ENCODE measurements around the gene SETX. TPM values are rescaled to one million over a fixed set of nuclear protein-coding genes. Genes with fewer than 3 reads are reported as not detected.

SETX gene
- total and polyA plus RNA-seq, 12 donors = 16.9 to 35.1 (median 27.4) TPM

DNA sequence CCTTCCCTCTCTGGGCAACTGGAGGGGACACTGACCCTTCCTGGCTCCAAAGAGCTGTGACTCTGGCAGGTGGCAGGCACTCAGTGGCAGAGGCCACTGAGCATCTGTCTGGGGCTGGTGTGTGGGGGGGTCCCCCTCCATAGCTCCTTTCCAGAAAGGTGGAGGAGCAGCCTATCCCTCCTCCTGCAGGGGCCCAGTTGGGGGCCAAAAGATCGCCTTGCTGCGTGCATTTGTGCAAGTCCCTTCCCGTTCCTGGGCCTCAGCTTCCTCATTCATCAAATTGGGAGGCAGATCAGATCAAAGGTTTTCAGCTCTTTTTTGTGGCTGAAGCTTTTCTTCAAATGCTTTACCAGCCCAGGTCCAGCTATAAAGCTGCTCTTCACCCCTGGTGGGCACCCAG lies 115.3 kb downstream of the SETX start:
- intact Hi-C loops (cut with DNase I) = loop anchor here in 8 of 10 donors (5.0 to 10.0 kb wide), 7 partner anchors 65 to 477 kb away; no protein-coding TSS in a partner anchor
- Histone ChIP-seq H3K9me3 (no peaks in the 10 kb centered on the region), H3K27ac (peak overlapping the region in 1 of 10 donors; percentile 40), H3K36me3 (no peaks in the 10 kb centered on the region), H3K27me3 (peaks cover 0 to 12% (median 4%) of the 10 kb centered on the region in 7 donors), H3K4me3 (no peak overlapping the region), H3K4me1 (peaks cover 3 to 47% (median 19%) of the 10 kb centered on the region in 9 donors)
- 61 to 68% methylated on average over 3 of the region's 3 CpGs for WGBS, 2 donors
- no peak for DNase-seq
- no peak for ATAC-seq
- TF ChIP-seq CTCF (IDR thresholded peaks at IDR 0.05) = no peak

DNA sequence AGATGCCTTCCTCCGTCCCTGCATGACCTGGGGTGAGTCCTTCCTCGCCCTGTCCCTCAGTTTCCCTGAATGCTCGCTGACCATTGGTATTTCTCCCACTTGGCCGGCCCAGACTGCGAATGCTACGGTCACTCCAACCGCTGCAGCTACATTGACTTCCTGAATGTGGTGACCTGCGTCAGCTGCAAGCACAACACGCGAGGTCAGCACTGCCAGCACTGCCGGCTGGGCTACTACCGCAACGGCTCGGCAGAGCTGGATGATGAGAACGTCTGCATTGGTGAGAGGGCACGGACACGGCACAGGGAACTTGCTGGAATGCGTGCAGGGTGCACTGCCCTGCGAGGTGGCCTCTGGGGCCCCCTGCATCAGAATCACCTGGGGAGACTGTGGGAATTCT lies 115.8 kb downstream of the SETX start:
- intact Hi-C loops (cut with DNase I) = loop anchor here in 8 of 10 donors (5.0 to 10.0 kb wide), 7 partner anchors 64 to 477 kb away; no protein-coding TSS in a partner anchor
- DNase-seq (no peak), ATAC-seq (no peak)
- 63 to 76% methylated on average over 19 of the region's 19 CpGs for WGBS, 2 donors
- Histone ChIP-seq H3K4me3 (no peak overlapping the region), H3K27ac (peak overlapping the region in 1 of 10 donors; percentile 40), H3K36me3 (no peaks in the 10 kb centered on the region), H3K4me1 (peaks cover 3 to 47% (median 19%) of the 10 kb centered on the region in 9 donors), H3K27me3 (peaks cover 0 to 12% (median 4%) of the 10 kb centered on the region in 7 donors), H3K9me3 (no peaks in the 10 kb centered on the region)
- TF ChIP-seq CTCF (IDR thresholded peaks at IDR 0.05) = no peak

DNA sequence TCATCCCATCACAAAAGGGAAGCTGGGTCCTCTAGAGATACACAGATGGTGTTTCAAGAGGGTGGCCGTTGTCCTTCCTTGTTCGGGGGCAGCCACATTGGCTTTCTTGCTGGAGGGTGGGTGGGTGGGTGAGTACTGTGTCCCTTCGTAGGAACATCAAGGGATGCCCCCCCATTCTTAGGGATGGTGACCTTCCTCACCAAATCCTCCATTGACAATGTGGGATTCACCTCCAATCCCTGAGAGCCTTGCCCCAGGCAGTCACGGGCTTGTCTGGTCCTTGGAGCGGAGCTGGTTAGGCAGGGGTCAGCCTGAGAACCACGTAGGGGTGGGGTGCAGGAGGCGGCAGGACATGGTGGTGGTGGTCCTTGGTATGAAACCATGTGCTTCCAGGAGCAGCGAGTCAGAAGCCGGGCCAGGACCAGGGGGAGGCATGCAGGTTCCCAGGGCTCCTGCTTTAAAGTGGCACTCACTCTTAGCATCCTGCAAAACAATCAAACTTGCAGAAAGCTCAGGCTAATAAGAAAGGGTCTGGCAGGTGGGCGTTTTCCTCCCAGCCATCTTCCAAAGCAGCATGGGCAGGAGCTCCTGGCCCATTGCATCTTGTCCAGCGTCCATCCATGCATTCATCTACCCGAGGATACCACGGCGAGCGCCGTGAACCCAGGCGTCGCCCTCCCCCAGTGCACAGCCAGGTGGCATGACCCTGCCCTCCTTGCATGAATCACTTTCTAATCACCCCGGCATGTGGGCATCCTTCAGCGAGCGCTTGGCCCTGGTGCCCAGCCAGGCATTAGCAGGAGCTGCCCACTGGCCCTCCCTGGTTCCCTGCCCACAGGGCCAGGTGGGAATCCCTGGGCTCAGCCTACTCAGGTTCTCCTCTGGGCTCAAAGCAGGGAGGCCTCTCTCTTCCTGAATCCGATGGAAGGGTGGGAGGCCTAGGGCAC lies 116.5 kb downstream of the SETX start:
- Histone ChIP-seq H3K4me3 (no peak overlapping the region), H3K27ac (peak overlapping the region in 1 of 10 donors; percentile 25), H3K9me3 (no peaks in the 10 kb centered on the region), H3K4me1 (peaks cover 3 to 47% (median 19%) of the 10 kb centered on the region in 9 donors), H3K27me3 (peaks cover 0 to 9% (median 4%) of the 10 kb centered on the region in 7 donors), H3K36me3 (no peaks in the 10 kb centered on the region)
- intact Hi-C loops (cut with DNase I) = loop anchor here in 8 of 10 donors (5.0 to 10.0 kb wide), 7 partner anchors 63 to 476 kb away; no protein-coding TSS in a partner anchor
- ATAC-seq (no peak), DNase-seq (no peak)
- 85 to 89% methylated on average over 22 of the region's 22 CpGs for WGBS, 2 donors
- no peak for TF ChIP-seq CTCF (IDR thresholded peaks at IDR 0.05)

DNA sequence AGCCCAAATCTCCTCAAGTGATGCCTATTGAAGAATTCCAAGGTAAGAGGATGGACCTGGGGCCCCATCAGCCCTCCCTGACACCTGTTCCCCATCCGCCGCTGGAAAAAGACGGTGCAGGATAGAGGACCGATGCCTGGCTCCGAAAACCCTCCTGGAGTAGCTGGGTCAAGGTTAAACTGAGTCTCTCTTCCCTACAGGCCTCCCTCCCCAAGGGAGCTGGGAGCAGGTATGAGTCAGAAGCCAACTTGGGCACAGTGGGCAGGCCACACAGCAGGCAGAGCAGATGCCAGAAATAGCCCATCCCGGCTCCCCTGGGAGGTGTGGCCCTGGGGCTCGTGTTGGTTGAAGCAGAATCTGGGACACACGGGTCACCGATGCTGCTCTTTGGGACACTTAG lies 117.3 kb downstream of the SETX start:
- H3K36me3 ChIP-seq = no peaks in the 10 kb centered on the region
- DNase-seq = peak; percentile 32 to 58
- H3K4me1 ChIP-seq = peaks cover 3 to 42% (median 15%) of the 10 kb centered on the region in 9 donors
- peak in 5 of 8 donors; percentile 16 to 70 (median 40) for ATAC-seq
- peaks cover 0 to 12% (median 4%) of the 10 kb centered on the region in 7 donors for H3K27me3 ChIP-seq
- intact Hi-C loops (cut with DNase I) = loop anchor here (2.0 to 10.0 kb wide), 10 partner anchors 63 to 479 kb away; no protein-coding TSS in a partner anchor
- 61 to 68% methylated on average over 9 of the region's 9 CpGs for WGBS, 2 donors
- peak overlapping the region in 3 of 10 donors; percentile 30 to 68 (median 63) for H3K27ac ChIP-seq
- H3K4me3 ChIP-seq = no peak overlapping the region
- H3K9me3 ChIP-seq = no peaks in the 10 kb centered on the region
- TF ChIP-seq CTCF (IDR thresholded peaks at IDR 0.05) = no peak
